A204.1 (cell line): ENCODE measurements around the gene SLC9A5.
A peak's percentile ranks its signal among the peaks of the same experiment; 100 is the strongest.

ENCODE experiments used
- FAIRE-seq: peaks from 2 replicates; lab custom pipeline; 2012; peaks lifted over from hg19 to GRCh38; lab: Jason Lieb, UNC

The SLC9A5 gene

DNA sequence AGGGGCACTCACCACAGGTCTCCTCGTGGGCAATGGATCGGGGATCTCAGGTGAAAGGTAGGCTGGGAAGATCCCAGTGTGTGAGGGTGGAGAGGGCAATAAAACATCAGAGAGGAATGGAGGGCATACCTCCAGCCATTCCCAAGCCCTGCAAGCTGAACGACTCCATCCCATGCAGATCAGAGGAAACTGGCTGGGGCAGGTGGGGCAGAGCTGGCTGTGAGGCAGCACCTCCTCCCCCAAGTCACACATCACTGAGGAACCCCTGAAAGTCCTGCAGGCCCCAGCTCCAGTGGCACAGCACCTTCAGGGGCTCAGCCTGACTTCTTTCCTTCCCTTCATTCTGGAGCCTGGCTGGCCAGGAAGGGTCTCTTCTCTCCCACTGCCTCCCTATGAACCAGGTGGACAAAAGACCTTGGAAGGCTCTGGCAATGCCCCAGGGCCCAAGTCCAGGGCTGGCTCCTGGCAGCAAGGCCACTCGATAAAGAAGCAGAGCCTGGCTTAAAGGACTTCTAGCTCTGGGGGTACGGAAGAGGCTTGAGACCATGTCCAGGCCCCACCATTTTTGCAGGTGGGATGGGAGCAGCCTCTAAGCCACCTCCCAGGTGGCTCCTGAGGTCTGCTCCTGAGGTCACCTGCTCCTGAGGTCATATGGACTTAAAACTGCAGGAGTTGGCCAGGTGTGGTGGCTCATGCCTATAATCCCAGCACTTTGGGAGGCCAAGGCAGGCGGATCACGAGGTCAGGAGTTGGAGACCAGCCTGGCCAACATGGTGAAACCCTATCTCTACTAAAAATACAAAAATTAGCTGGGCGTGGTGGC lies 35.4 kb upstream of the SLC9A5 start:
- no peak for FAIRE-seq

DNA sequence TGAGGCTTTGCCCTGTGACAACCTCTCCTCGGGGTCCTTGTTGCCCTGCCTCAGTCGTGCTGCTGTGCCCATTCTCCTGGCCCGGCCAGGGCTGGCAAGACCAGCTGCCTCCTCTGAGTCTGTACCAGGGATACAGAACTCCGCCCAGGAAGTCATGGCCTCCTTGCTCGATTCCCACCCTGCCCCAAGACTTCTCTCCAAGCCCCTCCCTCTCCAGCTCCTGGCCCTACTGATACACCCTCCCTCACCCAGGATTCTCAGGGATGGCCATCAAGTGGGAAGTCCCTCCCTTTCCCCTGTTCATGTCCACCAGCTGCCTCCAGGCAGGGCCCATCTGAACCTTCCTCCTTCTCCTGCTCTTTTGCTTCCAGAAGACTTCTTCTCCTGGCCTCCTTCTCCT lies 33.1 kb upstream of the SLC9A5 start:
- FAIRE-seq, result no peak

DNA sequence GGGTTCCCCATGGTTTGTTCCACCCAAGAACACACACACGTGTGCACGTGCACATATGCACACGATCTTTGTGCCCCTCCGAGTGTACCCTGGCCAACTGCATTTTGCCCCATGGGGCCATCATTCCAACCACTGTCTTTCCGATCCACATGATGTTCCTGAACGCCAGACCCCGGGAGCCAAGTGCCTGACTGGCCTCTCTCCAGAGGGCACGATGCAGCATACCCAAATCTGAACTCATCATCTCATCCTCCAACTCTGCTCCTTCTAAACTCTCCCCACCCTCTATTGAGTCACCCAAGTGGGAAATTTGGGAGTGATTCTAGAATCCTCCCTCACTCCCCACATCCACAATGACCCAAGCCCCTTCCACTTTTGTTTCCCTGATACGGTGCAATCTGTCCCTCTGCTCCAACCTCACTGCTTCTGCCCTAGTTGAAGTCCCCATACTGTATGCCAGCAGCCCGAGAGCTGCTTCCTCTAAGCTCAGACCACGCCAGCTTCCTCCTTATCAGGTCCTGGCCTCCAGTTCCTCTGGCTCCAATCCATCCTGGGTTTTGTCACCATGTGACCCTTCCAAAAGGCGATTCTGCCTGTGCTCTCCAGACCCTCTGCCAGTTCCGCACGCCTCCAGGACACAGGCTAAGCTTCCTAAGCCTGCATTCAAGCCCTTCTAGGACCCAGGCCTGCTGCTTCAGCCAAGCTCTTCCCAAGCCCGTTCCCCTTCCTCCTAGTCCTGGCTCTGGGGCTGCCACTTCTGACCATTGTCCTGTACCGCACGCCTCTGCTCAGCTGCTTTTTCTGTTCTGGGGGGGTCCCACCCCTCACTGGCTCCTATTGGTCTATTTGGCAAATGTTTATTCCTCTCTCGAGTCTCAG lies 31.9 kb upstream of the SLC9A5 start:
- no peak for FAIRE-seq

DNA sequence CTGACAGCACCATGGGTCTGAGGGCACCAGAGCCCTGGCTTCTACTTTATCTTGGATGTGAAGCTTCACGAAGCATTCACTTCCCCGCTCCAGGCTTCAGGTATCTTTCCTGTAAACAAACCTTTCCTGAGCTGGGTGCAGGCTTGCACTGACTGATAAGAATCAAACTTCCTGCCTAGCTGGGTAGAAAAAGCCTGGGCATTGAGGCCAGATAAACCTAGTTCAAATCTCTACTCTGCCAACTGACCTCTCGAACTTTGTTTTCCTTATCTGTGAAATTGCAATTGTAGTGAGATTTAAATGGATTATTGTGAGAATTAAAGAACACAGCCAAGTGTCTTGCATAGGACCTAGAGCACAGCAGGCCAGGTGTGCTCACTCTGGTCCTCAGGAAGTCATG lies 24.8 kb upstream of the SLC9A5 start:
- FAIRE-seq, result no peak

DNA sequence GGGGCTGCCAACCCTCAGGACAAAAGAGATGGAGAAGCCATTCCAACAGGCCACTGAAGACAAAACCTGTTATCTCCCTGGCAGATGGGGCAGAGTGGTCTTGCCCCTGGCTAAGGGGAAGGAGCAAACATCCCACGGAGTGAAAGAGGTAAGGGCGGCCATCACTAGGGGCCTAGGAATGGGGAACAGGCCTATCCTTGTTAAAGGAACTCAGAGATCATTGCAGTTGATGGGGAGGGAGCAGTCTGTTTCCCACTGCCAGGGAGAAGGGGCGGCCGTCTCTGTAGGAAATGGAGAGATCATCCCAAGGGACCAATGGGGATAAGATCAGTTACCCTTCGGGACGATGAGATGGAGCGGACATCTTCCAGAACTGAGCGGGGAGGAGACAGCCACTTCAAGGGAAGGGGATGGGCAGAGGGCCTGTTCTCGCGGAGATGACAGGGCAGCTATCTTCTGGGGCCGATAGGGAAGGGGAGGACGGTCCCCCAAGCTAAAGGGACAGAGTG lies 22.4 kb upstream of the SLC9A5 start:
- no peak for FAIRE-seq

DNA sequence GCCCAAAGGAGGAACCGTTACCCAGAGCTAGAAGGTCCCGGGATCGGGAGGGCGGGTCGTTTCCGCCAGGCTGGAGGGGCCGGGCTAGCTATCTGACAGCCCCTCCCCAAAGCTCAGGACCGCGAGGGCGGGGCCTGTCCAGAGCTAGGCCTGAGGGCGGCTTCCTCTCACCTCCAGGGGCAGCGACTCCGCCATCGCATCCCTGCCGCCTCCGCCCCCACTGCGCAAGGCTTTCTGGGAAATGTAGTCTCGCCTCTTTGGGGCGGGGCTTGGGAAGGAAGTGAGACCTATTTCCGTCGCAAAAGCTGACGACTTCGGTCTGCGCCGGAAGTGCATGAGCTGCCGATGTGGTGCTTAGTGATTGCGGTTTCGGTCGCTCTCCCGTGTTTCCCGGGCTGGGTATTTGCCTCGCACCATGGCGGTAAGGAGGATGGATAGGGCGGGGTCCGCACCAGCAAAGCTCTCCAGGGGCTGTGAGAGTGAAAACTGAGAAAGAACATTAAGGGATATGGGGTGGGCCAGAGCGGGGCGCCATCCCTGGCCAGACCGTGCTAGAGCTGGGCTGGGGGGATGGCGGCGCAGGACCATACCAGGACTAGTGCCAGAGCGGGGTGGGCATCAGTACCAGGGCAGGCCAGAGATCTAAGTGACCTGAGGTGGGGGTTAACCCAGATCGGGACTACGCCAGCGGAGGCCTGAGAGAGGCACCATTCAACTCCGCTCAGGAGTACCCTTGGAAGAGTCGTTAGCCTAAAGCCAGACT lies 21.8 kb upstream of the SLC9A5 start, which contains the start of gene TMEM208:
Gene TMEM208, plus strand, starts transcription at position 327 of the 763 bp plus-strand sequence. Its CDS starts 89 bp downstream, at position 416.
- peak; percentile 97 for FAIRE-seq

DNA sequence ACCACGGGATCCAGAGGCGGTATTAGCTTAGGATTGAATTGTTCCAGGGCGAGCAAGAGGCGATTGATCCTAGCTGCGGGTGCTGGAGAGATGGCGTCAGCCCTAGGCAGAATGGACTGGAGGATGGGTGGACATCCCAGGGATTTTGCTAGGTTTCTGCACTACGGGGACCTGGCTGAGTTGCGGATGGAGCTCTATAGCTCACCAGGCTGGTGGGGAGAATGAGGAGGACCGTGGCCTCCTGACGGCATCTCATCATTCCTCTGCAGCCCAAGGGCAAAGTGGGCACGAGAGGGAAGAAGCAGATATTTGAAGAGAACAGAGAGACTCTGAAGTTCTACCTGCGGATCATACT lies 21.2 kb upstream of the SLC9A5 start:
- no peak for FAIRE-seq

DNA sequence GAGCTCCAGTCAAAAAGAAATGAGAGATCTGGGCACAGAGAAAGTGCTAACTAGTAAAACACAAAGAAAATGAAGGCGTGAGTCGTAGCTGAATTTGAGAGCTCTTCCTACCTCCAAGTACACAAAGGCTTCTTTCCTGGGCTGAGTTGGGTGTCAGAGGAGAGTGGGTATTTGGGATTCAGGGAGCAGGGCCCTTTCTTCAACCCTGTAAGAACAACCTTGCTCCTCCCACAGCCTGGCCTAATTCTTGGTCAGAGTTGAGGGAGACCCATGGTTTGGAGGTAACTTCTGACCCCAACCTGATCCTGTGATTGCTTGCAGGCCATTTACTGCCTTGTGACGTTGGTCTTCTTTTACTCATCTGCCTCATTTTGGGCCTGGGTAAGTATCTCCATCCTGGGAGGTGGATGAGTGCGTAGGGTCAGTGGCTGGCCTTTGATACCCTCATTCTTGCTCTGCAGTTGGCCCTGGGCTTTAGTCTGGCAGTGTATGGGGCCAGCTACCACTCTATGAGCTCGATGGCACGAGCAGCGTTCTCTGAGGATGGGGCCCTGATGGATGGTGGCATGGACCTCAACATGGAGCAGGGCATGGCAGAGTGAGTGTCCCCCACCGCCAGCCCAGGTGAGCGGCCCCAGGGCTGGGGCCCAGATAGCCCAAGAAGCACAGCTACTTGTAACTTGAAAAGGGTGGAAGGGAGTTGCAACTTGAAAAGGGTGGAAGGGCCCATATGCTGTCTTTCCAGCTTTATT lies 20.6 kb upstream of the SLC9A5 start:
- no peak for FAIRE-seq

DNA sequence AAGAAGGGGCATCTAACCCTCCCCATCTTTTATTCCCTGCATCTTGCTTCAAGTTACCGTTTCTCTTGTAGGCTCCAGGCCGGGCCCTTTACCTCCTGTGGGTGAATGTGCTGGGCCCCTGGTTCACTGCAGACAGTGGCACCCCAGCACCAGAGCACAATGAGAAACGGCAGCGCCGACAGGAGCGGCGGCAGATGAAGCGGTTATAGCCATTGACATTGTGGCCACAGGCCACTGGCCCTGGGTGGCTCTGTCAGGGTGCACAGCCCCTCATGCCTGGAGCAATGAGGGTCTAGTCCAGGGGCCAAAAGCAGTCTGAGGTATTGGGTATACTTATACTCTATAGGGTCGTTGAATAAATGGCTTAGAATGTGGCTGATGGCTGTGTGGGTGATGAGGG lies 19.9 kb upstream of the SLC9A5 start:
- no peak for FAIRE-seq

DNA sequence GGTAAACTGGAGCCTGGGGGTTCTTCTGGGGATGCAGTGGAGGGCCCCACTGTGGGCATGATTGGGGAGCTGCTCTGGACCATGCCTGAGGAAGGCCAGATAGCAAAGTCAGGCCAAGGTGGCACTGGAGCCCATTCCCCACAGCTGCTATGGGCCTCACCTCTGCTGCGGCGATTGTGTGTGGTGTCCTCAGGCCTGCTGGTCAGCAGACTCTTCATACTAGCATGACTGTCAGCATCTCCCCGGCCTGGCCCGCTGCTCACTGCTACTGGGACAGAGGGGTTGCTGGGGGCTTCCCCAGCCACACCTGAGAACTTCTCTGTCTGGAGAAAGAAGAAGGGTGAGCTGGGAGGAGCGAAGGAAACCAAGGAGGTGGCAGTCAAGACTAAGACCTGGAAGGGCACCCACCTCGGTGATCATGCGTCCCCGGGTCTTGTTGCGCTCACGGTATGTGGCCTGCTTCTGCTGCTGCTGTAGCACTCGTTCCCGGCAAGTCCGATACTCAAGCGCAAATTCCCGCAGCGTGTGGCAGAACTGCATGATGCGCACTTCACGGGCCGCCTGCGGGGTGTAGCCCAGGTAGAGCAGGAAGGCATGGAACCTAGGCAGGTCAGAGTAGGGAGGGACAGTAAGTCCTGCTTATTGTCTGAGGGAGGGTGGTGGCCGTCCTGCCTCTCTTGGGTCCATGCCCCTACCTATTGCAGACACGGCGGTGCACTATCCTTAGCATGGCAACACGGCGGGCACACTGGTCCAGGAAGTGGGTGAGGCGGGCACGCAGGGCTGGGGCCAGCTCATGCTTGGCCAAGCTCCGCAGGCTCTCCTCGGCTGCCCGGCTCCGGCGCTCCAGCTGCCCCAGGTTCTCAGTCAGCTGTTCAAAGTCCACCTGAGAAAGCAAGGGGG lies 18.6 kb upstream of the SLC9A5 start:
- FAIRE-seq, result no peak

DNA sequence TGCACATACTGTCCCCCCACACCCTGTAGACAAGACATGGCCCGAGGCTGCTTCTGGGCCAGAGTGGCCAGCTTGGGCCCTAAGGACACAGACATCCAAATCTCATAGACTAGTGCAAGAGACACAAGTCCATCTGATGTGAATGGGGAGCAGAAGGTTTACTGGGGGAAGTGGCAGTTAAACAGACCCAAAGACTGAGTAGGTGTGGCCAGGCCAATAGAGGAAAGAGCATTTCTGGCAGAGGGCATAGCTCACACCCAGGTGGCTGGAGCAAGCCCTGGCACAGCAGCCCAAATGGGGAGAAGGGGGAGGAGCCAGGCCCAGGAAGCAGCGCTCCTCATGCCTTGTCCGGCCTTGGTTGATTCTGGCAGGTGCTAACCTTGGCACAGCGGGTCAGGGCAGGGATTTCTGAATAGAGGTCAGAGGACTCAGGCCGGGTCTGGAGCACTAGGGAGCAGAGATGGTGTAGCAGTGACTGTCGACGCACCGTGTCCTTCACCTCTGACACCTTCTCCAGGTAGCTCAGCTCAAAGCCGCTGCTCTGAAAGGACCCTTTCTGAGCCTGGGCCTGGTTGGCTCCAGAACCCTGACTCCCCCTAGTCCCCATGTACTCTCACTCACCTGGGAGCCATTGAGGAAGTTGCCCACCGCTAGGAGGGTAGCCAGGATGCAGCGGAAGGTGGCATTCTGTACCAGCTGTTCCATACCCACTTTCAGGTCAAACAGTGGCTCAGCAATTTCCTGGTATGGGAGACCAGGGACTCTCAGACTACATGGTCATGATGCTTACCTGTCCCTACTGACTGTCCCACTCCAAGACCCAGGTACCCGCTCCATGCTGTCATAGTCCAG lies 17.7 kb upstream of the SLC9A5 start:
- FAIRE-seq, result no peak

DNA sequence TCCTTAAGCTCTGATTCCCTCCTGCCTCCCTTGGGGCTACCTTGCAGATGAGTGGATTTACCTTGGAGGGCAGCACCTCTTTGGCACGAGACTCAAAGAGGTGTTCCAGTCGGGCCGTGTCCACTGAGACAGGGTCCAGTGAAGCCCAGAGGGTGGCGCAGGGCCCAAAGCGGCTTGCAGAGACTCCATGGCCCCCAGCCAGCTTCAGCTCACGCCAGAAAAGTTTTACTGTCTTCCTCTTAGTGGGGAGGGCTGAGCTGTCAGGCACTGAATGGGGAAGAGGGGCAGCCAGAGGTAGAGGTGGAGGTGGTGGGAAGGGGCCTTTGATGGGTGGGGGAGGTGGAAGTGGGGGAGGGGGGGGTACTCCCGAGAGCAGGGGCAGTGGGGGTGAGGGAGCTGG lies 15.2 kb upstream of the SLC9A5 start:
- no peak for FAIRE-seq

DNA sequence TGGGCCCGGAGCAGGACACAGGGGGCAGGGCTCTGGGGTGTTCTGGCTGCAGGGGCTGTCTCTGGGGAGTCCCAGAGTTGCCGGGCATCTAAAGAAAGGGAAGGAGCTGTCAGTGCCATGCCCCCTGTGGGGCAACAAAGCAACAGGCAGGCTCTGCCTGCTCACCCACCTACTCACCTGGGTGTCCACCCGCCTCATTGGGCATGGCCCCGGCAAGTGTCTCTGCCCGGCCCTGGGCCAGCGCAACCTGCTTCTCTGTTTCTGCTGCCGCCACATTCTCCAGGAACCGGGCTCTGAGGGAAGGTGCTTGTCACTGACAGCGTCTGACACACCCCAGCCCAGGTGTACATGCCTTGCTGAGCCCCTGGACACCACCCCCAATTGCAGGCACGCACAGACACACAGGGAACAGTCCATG lies 14.6 kb upstream of the SLC9A5 start:
- no peak for FAIRE-seq

DNA sequence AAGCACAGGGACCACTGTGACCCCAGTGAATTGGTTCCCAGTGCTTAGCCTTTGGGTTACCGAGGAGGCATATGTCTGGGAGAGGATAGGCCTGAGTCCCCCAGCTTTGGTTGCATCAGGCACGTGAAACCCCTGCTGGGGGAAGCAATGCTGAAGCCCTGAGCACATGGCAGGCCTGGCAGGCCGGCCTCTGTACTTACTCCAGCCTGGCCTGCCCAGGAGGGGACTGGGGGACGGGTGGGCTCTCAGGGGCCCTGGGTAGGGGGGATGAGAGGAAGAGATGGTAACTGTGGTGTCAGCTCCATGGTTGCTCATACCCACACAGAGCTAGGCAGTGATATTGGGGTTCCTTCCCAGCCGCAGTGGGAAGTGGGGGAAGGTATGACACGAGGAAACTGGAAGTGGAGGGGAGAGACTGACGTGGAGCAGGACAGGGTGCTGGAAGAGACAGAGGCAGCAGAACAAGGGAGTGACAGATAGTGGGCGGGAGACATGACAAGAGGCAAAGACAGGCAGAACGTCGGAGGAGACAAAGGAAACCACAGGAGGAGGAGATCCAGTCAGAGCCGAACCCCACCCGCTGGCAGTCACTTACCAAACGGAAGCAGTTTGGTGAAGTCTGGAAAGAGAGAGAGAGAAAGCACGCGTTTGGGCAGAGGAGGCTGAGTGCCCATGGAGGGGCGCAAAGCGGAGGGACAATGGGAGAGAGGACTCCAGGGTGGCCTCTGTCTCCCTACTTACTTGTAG lies 12.8 kb upstream of the SLC9A5 start:
- no peak for FAIRE-seq

DNA sequence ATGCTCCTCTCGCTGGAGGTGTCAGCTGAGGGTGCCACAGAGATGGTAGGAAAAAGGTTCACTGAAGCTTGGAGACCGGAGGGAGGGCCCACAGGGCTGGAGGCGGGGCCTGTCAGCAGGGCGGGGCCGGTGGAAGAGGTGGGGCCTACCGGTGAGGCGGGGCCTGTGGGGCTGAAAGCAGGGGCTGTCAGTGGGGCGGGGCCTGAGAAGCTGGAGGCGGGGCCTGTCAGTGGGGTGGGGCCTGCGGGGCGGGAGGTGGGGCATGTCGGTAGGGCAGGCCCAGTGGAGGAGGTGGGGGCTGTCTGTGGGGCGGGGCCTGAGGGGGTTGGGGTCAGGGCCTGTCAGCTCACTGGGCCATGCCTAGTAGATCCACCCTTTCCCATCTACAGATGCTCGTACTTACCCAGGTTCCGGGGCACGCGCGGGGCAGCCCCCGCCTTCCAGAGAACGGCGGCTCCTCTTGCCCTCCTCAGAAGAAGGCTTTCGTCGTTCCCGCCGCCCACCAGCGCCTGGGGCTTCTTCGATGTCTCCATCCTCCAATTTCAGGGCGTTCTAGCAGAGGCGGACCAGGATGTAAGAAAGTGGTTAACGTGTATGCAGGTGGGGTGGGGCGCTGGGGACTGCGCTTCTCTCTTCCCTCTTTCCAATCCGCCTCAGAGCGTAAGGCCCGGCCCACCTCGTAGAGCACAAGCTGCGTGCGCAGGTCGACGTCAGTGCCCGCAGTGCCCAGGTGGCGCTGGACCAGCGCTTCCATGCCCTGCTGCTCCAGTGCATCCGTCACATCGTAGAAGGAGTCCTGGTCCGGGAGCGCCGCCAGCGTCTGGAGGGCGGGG lies 12.0 kb upstream of the SLC9A5 start:
- FAIRE-seq, result no peak

DNA sequence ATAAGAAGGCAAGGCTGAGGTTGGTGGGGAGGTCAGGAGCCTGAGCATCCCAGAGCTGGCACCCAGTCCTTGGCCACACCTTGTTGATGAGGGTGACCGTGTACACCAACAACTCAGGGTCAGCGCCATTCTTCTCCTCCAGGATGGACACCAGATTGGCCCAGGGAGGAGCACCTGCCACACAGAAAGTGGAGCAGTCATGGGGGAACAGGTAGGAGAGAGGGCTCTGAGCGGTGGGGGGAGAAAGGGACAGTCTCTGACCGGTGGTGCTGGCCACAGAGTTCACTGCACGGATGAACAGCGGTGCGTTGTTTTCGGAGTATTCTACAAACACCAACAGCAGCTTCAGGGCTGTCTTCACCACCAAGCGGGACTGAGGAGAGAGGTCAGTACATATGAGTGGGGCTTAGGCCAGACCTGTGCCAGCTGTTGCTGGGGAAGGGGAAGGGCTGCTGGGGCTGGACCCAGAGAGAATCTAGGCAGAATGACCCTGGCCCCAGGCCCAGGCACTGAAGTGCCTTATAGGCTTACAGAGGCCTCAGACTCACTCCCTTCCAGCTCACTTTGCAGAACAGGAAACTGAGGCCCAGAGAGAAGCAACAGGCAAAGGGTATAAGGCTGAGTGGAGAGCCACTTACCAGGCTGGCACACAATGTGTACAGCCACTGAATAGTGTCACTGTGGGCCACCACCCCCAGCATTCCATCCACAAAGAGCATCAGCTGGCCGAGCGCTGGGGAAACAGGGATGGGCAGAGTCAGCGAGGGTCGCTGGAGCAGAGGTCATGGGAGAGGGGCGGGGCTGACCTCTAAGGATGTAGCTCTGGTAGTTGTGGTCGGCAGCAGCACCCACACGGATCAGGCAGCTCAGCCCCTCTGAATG lies 11.1 kb upstream of the SLC9A5 start:
- no peak for FAIRE-seq

DNA sequence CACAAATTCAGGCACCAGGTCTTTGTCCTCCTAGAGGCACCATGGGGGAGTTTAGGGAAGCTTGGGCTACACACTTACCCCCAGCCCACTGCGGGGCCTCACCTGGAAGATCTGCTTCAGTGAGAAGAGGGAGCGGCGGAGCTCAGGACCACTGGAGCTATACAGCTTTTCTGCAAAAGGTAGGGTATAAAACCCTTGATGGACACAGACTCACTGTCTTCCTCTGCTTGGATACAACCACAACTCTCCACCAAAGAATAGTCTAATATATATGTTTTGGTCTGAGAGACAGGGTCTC lies 10.6 kb upstream of the SLC9A5 start:
- no peak for FAIRE-seq
